ENCODE data around the gene OCLN.
"Not testable (repeated sequence)": the region's sequence is repeated elsewhere in the genome, so short reads cannot be mapped to it uniquely, and the experiment has no call there.

Gene OCLN

GRCh38 chr5:69491027-69491426, 1.6 kb upstream of the OCLN start:
- no peak for DNase-seq (ENCODE audit: low spot score)

- DNase-seq (ENCODE audit: low spot score): no peak
Observed at GRCh38 chr5:69491838-69492390, 676 bp upstream of the OCLN start.

GRCh38 chr5:69492923-69493395, 369 bp downstream of the OCLN start:
- peak; percentile 22 for DNase-seq (ENCODE audit: low spot score)

DNA sequence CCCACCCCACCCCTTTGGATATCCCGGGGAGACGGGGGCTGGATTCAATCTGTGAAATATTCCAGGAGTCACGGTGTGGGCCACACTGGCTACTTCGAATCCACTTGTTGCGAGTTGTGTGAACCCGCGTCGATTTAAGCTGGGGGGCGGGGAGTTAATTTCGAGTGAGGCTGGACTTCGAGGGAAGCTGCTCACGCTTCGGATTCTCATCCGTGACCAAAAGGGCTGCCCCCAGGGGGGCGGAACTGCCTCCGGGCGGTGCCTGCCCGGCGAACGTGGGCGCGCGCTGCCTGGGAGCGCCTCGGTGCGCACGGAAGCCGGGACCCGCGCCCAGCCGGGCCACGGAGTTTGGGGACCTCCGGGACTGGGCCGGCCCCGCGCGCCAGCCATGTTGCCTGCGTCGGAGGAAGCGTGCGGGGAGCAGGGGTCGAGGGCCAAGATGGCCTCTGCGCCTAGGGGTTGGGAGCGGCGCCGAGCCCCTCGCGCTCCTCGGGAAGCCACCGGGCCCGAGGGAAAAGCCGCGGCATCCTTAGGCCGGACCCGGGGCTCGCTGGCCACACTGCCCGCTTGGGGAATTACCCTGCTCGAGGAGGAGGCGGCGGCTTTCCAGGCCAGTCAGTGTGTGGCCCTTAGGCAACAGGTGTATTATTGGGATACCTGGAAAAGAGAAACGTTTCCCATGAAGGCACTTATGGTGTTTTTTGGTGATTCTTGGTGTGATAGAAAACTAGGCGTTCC, 975 bp downstream of the OCLN start:
- DNase-seq (ENCODE audit: low spot score): peak; percentile 53

GRCh38 chr5:69494452-69494851, 1.9 kb downstream of the OCLN start:
- DNase-seq (ENCODE audit: low spot score): no peak

DNA sequence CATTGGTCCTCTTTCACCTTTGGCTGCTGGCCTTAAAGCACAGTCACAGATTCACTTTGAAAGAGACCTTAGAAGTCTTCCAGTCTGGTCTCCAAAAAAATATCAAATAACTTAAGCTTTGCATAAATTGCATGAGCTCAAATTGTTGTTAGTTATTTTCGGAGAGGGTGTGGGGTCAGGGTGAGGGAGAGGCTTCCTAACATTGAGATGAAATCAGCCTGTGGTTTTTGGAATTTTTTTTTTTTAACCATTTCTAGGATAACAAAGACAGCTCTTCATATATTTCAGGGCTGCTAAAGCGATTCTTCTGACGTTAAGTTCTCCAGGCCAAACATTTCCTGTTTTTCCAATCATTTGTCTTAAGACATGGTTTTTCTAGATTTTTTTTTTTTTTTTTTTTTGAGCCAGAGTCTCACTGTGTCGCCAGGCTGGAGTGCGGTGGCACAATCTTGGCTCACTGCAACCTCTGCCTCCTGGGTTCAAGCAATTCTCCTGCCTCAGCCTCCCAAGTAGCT, 4.5 kb downstream of the OCLN start:
- no peak for DNase-seq (ENCODE audit: low spot score)

- no peak for DNase-seq (ENCODE audit: low spot score)
Observed at GRCh38 chr5:69498384-69498783, 5.8 kb downstream of the OCLN start.

DNA sequence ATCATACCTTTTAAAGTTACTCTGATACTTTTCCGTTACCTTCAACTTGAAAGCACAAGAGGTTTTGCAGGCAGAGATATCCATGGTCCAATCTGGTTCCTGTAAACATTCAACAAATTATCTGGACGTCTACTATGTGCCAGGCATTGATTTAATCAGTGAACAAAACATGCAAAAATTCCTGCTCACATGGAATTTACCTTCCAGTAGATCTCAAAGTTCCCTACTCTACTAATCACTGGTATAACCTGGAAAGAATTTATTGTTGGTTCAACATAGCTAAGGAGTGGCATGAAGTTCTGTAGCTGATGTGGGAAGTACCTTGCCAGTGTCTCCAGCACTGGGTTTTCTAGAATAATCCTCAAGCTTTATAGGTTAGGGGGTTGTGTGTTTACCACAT, 9.8 kb downstream of the OCLN start:
- DNase-seq (ENCODE audit: low spot score): no peak

GRCh38 chr5:69502767-69503488, 10.3 kb downstream of the OCLN start:
- DNase-seq (ENCODE audit: low spot score): no peak

DNA sequence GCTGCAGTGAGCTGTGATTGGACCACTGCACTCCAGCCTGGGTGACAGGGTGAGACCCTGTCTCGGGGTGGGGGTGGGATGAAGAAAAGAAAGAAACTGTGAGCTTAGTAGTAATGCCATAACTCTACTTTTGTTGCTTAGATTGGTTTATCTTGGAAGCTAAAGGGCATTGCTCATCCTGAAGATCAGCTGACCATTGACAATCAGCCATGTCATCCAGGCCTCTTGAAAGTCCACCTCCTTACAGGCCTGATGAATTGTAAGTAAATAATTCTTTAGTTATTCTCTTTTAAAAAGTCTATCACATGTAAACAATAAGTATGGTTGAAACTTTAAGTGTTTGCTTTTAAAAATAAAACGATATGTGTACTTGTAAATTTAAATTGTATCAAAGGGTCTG, 11.4 kb downstream of the OCLN start:
- DNase-seq (ENCODE audit: low spot score): no peak

- DNase-seq (ENCODE audit: low spot score): no peak
Observed at GRCh38 chr5:69505306-69505705, 12.7 kb downstream of the OCLN start.

GRCh38 chr5:69509212-69509611, 16.6 kb downstream of the OCLN start:
- no peak for DNase-seq (ENCODE audit: low spot score)

DNA sequence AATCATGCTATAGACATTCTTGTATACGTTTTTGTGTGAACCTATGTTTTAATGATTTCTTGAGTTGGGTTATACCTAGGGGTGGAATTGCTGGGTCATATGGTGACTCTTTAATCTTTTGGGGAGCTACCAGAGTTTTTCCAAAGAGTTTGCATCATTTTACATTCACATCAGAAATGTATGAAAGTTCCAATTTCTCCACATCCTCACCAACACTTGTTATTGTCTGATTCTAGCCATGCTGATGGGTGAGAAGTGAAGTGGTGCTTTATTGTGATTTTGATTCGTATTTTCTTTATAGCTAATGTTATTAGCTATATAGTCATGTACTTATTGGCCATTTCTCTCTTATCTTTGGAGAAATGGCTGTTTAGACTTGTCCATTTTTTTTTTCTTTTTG, 18.1 kb downstream of the OCLN start:
- no peak for DNase-seq (ENCODE audit: low spot score)

GRCh38 chr5:69512740-69513260, 20.2 kb downstream of the OCLN start:
- DNase-seq (ENCODE audit: low spot score): no peak

DNA sequence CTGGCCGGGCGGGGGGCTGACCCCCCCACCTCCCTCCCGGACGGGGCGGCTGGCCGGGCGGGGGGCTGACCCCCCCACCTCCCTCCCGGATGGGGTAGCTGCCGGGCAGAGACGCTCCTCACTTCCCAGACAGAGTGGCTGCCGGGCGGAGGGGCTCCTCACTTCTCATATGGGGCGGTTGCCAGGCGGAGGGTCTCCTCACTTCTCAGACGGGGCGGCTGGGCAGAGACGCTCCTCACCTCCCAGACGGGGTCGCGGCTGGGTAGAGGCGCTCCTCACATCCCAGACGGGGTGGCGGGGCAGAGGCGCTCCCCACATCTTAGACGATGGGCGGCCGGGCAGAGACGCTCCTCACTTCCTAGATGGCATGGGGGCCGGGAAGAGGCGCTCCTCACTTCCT, 23.0 kb downstream of the OCLN start:
- DNase-seq (ENCODE audit: low spot score): not testable (repeated sequence)

- DNase-seq (ENCODE audit: low spot score): no peak
Observed at GRCh38 chr5:69516769-69517168, 24.2 kb downstream of the OCLN start.

DNA sequence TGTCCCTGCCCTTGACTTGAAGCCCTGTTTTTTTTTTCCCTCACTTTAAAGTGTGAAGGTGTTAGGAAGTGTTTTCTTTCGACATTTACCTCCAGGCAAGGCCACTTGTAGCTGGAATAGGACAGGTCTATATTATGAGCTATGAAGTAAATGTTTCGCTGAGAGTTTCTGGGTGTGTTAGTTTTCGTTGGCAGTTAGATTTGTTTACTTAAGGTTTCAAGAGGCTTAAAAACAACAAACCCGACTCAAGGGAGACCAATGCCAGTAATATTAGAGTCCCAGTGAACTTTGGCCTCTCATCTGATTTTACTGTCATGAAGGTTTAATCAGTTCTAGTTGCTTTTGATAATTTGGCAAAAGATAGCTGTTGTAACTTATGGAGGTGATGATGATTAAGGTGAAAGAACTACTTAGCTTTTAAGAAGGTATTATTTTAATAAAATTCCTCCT, 25.2 kb downstream of the OCLN start:
- peak; percentile 94 for DNase-seq (ENCODE audit: low spot score)

- DNase-seq (ENCODE audit: low spot score): no peak
Observed at GRCh38 chr5:69519285-69519684, 26.7 kb downstream of the OCLN start.

DNA sequence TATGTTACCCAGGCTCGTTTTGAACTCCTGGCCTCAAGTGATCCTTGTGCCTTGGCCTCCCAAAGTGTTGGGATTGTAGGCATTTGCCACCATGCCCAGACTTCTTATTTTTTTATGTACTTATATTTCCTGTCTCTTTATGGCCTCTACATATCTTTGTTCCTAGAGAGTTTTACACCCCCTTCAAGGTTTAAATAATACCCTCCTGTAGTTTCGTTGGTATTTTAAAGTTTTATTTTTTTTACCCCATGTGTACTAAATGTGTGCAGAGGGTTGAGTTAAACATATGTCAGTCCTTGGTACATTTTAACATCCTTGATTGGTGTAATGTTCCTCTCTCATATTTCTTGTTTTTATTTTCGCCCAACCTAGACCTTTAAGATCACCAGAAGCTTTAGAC, 29.4 kb downstream of the OCLN start:
- no peak for DNase-seq (ENCODE audit: low spot score)

DNA sequence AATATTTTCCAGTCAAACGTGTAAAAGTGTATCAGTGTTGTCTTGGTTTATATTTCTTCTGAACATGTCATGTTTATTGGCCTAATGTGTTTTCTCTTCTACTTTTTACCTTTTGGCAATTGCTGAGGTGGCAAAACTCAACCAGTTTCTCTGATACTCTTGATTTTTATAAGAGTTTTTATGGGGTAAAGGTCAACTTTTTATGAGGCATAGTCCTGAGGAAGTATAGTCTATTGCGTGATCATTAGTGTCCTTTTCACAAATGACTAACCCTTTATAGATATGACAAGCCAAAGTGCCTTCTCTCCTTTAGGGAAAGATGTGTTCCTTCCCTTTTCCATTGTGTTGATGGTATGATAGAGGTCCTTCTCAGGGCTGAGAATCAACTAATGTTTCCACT, 32.9 kb downstream of the OCLN start:
- DNase-seq (ENCODE audit: low spot score): peak; percentile 86

DNA sequence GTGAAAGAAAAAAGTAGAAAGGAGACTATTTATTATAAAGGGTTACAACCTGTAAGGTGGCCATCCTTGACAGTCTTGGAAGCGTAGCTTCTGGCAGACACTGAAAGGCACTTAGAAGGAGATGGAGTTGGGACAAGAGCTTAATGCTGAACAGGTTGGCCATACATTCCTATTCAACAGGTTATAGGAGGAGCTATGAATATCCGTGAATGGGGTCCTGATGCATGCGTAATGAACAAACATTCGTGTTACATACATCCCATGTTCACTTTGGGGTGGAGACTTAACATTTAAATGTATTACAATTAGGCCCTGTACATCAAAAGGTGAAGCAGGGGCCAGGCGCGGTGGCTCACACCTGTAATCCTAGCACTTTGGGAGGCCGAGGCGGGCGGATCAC, 34.1 kb downstream of the OCLN start:
- no peak for DNase-seq (ENCODE audit: low spot score)

- no peak for DNase-seq (ENCODE audit: low spot score)
Observed at GRCh38 chr5:69527128-69527770, 34.7 kb downstream of the OCLN start.

Data from LoVo (cell line).